Measurements from ENCODE around the gene HCAR3. TPM values are rescaled to one million over a fixed set of nuclear protein-coding genes. Genes with fewer than 3 reads are reported as not detected.
"Not testable (repeated sequence)": the region's sequence is repeated elsewhere in the genome, so short reads cannot be mapped to it uniquely, and the experiment has no call there.

The HCAR3 gene
- total RNA-seq = 10 to 100 TPM in 3 of 4 donors, 1 to 10 TPM in 1; 5.3 to 19.1 (median 14.3) TPM

DNA sequence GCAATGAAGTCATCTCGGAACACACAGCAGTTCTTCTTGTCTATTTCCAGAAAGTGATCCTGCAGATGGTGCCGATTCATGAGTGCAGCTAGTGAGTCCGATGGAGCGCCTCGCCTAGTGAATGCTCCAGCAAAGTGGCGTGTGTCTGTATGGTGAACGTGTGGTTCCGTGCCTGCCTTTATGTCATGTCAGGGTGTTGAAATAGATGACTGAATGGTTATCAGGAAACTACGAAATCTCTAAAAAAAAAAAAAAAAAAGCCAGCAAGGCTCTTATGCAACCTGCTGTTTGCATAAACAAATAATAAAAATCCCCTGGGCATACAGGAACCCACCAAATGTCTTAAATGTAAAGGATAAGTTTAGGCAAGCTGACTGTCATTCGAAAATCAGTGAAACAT lies at the start of gene HCAR3:
HCAR3 (minus strand) TSS at position 154 of the 400 bp plus-strand sequence; CDS start at position 80, 74 bp downstream.
- WGBS = 52% methylated on average over 10 of the region's 10 CpGs
- not testable (repeated sequence) for H3K27ac ChIP-seq, H3K4me3 ChIP-seq

DNA sequence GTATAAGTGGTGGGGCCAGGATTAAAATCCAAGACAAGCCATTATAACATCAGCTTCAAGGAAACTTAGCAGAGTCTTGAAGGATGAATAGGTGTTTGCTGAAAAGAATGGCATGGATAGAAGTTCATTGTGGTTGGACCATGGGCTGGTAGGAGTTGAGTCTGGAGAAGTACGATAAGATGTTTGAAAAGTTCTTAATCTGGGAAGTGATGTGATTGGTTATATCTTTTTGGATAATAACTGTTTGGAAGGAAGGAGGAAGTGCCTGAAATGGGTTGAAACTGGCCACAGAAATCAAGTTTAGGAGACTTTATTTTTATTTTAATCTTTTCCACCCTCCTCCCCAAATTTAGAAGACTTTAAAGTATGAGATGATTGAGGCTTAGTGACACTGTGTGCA lies 41.0 kb upstream of the HCAR3 start:
- Histone ChIP-seq H3K36me3 (peaks cover 72% of the 10 kb centered on the region), H3K4me3 (no peak overlapping the region), H3K9me3 (no peaks in the 10 kb centered on the region), H3K4me1 (peaks cover 21% of the 10 kb centered on the region), H3K27ac (no peak overlapping the region), H3K27me3 (no peaks in the 10 kb centered on the region)
- 88% methylated on average over 1 of the region's 1 CpG for WGBS
- TF ChIP-seq, protein P1, sequence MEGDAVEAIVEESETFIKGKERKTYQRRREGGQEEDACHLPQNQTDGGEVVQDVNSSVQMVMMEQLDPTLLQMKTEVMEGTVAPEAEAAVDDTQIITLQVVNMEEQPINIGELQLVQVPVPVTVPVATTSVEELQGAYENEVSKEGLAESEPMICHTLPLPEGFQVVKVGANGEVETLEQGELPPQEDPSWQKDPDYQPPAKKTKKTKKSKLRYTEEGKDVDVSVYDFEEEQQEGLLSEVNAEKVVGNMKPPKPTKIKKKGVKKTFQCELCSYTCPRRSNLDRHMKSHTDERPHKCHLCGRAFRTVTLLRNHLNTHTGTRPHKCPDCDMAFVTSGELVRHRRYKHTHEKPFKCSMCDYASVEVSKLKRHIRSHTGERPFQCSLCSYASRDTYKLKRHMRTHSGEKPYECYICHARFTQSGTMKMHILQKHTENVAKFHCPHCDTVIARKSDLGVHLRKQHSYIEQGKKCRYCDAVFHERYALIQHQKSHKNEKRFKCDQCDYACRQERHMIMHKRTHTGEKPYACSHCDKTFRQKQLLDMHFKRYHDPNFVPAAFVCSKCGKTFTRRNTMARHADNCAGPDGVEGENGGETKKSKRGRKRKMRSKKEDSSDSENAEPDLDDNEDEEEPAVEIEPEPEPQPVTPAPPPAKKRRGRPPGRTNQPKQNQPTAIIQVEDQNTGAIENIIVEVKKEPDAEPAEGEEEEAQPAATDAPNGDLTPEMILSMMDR (IDR thresholded peaks at IDR 0.05) = no peak
- TF ChIP-seq POLR2A (IDR thresholded peaks at IDR 0.05) (no peak), POLR2AphosphoS5 (IDR thresholded peaks at IDR 0.05) (no peak), EP300 (IDR thresholded peaks at IDR 0.05) (no peak)
- DNase-seq (ENCODE audit: low spot score in 2 of 2) = no peak

More for the DNA sequence above, at the start of gene HCAR3:
- H3K9me3 ChIP-seq, H3K36me3 ChIP-seq, H3K27me3 ChIP-seq: not testable (repeated sequence)
- H3K4me1 ChIP-seq = peaks cover 19% of the 10 kb centered on the region
- DNase-seq (ENCODE audit: low spot score in 2 of 2) = peak in 1 of 2 donors; percentile 44

DNA sequence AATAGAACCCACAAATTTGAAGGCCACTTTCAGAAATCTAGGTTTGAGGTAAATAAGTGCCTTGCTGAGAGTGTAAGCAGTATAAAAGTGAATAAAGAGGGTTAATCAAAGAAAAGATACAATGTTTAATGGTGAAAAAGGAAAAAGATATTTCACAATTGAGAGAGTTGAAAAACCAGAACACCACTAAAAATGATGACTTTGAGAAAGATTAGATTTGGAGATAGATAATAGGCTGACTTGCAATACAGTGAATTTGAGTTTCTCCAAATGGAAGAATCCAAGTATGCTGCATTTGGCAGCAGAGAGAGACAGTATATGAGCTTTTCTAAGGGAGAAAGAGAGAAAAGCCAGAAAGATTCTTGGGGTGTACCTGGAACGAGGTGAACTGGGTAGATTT lies 38.2 kb upstream of the HCAR3 start:
- H3K4me1 ChIP-seq = peaks cover 27% of the 10 kb centered on the region
- 85% methylated on average over 1 of the region's 1 CpG for WGBS
- no peak for DNase-seq (ENCODE audit: low spot score in 2 of 2)
- no peaks in the 10 kb centered on the region for H3K9me3 ChIP-seq
- TF ChIP-seq POLR2AphosphoS5 (IDR thresholded peaks at IDR 0.05) (no peak), POLR2A (IDR thresholded peaks at IDR 0.05) (no peak)
- TF ChIP-seq, protein P1 (IDR thresholded peaks at IDR 0.05) = no peak
- peaks cover 51% of the 10 kb centered on the region for H3K36me3 ChIP-seq
- H3K4me3 ChIP-seq = no peak overlapping the region
- no peaks in the 10 kb centered on the region for H3K27me3 ChIP-seq
- H3K27ac ChIP-seq = no peak overlapping the region

DNA sequence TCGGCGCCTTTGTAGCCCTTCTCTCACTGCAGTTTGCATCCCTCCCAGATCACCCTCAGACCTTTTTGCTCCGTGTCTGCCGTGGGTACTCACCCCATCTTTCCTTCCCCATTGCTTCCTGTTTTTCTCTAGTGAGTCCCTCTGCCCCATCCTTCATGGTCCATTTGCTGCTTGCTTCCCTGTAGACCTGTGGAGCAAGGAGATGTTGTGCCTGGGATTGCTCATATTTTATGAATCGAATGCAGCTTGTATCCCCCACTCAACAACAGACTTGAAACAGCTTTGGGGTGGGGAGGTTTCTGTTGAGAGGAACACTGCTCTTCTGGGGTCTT lies 36.7 kb upstream of the HCAR3 start:
- WGBS = 6% methylated on average over 5 of the region's 5 CpGs
- peaks cover 37% of the 10 kb centered on the region for H3K36me3 ChIP-seq
- peaks cover 24% of the 10 kb centered on the region for H3K4me1 ChIP-seq
- peak overlapping the region; percentile 79 for H3K27ac ChIP-seq
- no peak for TF ChIP-seq POLR2A (IDR thresholded peaks at IDR 0.05)
- no peak for TF ChIP-seq EP300 (IDR thresholded peaks at IDR 0.05)
- TF ChIP-seq POLR2AphosphoS5 (IDR thresholded peaks at IDR 0.05) = no peak
- TF ChIP-seq, protein P1 (IDR thresholded peaks at IDR 0.05) = no peak
- peak overlapping the region; percentile 66 for H3K4me3 ChIP-seq
- no peak for DNase-seq (ENCODE audit: low spot score in 2 of 2)
- H3K27me3 ChIP-seq = no peaks in the 10 kb centered on the region
- H3K9me3 ChIP-seq = no peaks in the 10 kb centered on the region

DNA sequence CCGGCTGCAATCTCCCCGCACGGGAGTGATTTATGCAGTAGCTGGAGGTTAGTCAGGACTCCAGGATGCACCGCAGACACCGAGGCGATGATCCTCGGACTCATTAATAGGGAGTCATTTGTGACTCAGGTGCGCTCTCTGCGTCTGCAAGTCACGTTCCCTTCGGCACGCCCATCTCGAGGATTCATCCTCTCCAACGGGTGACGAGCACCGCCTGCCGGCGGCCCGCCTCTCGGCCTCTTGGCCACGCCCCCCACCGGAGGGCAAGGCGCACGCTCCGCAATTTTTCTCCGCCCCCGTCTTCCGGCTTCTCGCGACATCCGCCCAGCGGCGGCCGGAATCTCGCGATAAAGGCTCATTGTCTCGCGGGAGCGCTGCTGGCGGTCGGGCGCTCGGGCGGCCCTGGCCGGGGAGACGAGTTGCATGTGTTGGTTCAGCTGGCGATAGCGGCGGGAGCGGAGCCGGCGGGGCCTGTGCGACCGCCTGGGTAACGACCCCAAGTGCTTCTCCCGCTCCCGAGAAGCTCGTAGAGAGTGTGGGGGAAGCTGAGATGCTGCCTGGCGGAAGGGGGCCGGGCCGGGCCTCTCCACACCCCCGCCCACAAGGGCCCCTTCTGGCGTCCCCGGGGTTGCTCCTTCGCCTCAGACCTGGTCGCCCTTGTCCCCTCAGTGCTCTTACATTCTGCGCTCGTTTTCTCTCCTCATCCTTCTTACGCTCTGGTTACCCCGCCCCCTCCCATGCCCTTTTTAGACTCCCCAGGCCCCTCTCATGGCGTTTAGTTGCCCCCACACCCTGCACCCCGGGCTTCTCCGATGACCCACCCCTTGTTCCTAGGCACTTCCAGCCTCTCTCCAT lies 36.1 kb upstream of the HCAR3 start, which contains the start of gene DENR:
DENR (plus strand) TSS at position 361 of the 855 bp plus-strand sequence. CDS start 878 bp downstream, outside the sequence.
- 0% methylated on average over 25 of the region's 73 CpGs for WGBS
- Histone ChIP-seq H3K36me3 (peaks cover 31% of the 10 kb centered on the region), H3K4me3 (peak within 1 kb of the TSS; percentile 66)

DNA sequence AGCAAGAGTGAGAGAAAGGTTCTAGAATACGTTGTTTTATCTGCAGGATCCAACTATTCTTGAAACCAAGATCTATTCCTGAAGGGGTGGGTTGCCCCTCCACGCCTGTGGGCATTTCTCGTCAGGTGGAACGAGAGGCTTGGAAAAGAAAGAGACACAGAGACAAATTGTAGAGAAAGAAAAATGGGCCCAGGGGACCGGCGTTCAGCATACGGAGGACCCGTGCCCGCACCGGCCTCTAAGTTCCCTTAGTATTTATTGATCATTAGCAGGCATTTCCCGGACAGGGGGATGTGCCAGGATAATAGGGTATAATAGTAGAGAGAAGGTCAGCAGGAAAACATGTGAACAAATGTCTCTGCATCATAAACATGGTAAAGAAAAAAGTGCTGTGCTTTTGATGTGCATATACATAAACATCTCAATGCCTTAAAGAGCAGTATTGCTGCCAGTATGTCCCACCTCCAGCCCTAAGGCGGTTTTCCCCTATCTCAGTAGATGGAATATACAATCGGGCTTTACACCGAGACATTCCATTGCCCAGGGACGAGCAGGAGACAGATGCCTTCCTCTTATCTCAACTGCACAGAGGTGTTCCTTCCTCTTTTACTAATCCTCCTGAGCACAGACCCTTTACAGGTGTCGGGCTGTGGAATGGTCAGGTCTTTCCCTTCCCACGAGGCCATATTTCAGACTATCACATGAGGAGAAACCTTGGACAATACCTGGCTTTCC lies 34.3 kb upstream of the HCAR3 start:
- DNase-seq (ENCODE audit: low spot score in 2 of 2) = peak in 1 of 2 donors; percentile 41
- Histone ChIP-seq H3K4me1 (peaks cover 24% of the 10 kb centered on the region), H3K36me3 (peaks cover 14% of the 10 kb centered on the region)
- 84% methylated on average over 17 of the region's 17 CpGs for WGBS
- not testable (repeated sequence) for H3K4me3 ChIP-seq, H3K27me3 ChIP-seq, H3K27ac ChIP-seq, H3K9me3 ChIP-seq

More for the DNA sequence above, 36.1 kb upstream of the HCAR3 start, which contains the start of gene DENR:
- no peaks in the 10 kb centered on the region for H3K27me3 ChIP-seq
- DNase-seq (ENCODE audit: low spot score in 2 of 2) = peak; percentile 99
- H3K27ac ChIP-seq = peak within 1 kb of the TSS; percentile 79
- H3K9me3 ChIP-seq = no peaks in the 10 kb centered on the region
- peaks cover 24% of the 10 kb centered on the region for H3K4me1 ChIP-seq
- no peak for TF ChIP-seq EP300 (IDR thresholded peaks at IDR 0.05)
- TF ChIP-seq POLR2AphosphoS5 (IDR thresholded peaks at IDR 0.05) = peak; percentile 11 to 94 (median 72)
- TF ChIP-seq, protein P1 (IDR thresholded peaks at IDR 0.05) = peak; percentile 55 to 90
- TF ChIP-seq POLR2A (IDR thresholded peaks at IDR 0.05) = peak in 1 of 2 donors; percentile 71
